Esophagus squamous epithelium (tissue), 4 donors: ENCODE results near the gene PLXDC2.

Experiments
- POLR2A ChIP-seq, 4 donors: fragments of 450-650 bp; IDR thresholded peaks; one replicate each; pipeline ENCODE4 v1.6.1; 2017; ENCODE audit warnings: antibody characterized with exemption in 4 of 4, mild to moderate bottlenecking in 4 of 4, moderate library complexity in 3 of 4
- TF ChIP-seq, protein P1 (sequence below), 6 experiments: fragments of 450-650 bp in 4 of 6; fragments of 200-600 bp in 2 of 6; sonication (generic) in 2 of 6; IDR thresholded peaks; one replicate each; pipeline ENCODE4 v1.5.1; 2016 to 2019; ENCODE audit warnings: antibody characterized with exemption in 6 of 6, mild to moderate bottlenecking in 4 of 6, moderate library complexity in 4 of 6

DNA sequence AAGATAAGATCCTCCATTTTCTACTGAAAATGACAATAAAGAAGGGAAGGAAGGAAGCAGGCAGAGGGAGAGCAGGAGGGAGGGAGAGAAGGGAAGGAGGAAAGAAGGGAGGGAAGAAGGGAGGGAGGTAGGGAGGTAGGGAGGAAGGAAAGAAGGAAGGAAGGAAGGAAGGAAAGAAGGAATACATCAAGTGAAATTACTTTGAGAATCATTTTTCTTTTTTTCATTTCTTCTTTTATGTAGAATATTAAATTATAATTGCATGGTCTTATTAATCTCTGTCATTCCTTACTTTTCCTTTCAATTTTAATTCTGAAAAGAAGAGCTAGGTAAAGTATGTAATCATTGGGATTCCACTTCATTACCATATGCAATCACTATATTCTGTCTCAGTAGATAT, 97.8 kb downstream of the PLXDC2 start:
- TF ChIP-seq, protein P1, sequence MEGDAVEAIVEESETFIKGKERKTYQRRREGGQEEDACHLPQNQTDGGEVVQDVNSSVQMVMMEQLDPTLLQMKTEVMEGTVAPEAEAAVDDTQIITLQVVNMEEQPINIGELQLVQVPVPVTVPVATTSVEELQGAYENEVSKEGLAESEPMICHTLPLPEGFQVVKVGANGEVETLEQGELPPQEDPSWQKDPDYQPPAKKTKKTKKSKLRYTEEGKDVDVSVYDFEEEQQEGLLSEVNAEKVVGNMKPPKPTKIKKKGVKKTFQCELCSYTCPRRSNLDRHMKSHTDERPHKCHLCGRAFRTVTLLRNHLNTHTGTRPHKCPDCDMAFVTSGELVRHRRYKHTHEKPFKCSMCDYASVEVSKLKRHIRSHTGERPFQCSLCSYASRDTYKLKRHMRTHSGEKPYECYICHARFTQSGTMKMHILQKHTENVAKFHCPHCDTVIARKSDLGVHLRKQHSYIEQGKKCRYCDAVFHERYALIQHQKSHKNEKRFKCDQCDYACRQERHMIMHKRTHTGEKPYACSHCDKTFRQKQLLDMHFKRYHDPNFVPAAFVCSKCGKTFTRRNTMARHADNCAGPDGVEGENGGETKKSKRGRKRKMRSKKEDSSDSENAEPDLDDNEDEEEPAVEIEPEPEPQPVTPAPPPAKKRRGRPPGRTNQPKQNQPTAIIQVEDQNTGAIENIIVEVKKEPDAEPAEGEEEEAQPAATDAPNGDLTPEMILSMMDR (IDR thresholded peaks at IDR 0.05) = no peak
- TF ChIP-seq POLR2A (IDR thresholded peaks at IDR 0.05) = no peak
